Right kidney (tissue), 1 donor: ENCODE measurements around the gene CDSN.
A peak's percentile ranks its signal among the peaks of the same experiment; 100 is the strongest.
"Not testable (repeated sequence)": the region's sequence is repeated elsewhere in the genome, so short reads cannot be mapped to it uniquely, and the experiment has no call there.

ENCODE experiments used
- DNase-seq: peaks from one replicate; pipeline ENCODE4 v3.0.0-alpha.2; 2016

The CDSN gene

GRCh38 chr6:31083742-31084354 lies 36.4 kb downstream of the CDSN start:
- no peak for DNase-seq

GRCh38 chr6:31081872-31082271 lies 38.4 kb downstream of the CDSN start:
- DNase-seq, result no peak

GRCh38 chr6:31079656-31080261 lies 40.5 kb downstream of the CDSN start:
- DNase-seq, result peak; percentile 71

- DNase-seq, result no peak
Observed at GRCh38 chr6:31076611-31077010, 43.6 kb downstream of the CDSN start.

- no peak for DNase-seq
Observed at GRCh38 chr6:31075528-31075927, 44.7 kb downstream of the CDSN start.

- no peak for DNase-seq
Observed at GRCh38 chr6:31074401-31074800, 45.8 kb downstream of the CDSN start.

GRCh38 chr6:31070711-31071197 lies 49.5 kb downstream of the CDSN start:
- DNase-seq, result peak; percentile 39

GRCh38 chr6:31068669-31069340 lies 51.4 kb downstream of the CDSN start:
- DNase-seq, result peak; percentile 59

- DNase-seq, result not testable (repeated sequence)
Observed at GRCh38 chr6:31067891-31068668, 52.2 kb downstream of the CDSN start.

- DNase-seq, result not testable (repeated sequence)
Observed at GRCh38 chr6:31067028-31067427, 53.2 kb downstream of the CDSN start.

GRCh38 chr6:31065556-31065955 lies 54.7 kb downstream of the CDSN start:
- DNase-seq, result no peak
